GM12878 (cell line): ENCODE data around the gene CABLES1. TPM values are rescaled to one million over a fixed set of nuclear protein-coding genes. Genes with fewer than 3 reads are reported as not detected.
"Not testable (repeated sequence)": the region's sequence is repeated elsewhere in the genome, so short reads cannot be mapped to it uniquely, and the experiment has no call there.

Experiments used
- ATAC-seq: fragments of 200-7000 bp; cut with Tn5 transposase; 3 replicates; pipeline ENCODE4 v1.9.1; 2020; ENCODE audit warnings: mild to moderate bottlenecking, moderate library complexity
- BruUV-seq: library from RNA; stranded (reverse); fragments of 400-500 nt; replicated peaks from 2 replicates; lab custom pipeline; 2021; lab: Mats Ljungman, UMichigan
- CTCF ChIA-PET: fragments of 300-600 bp; sonication (Branson Sonifier 250); formaldehyde crosslinking; extraction: SDS; loops from one replicate; lab custom pipeline; 2021; ENCODE audit warnings: inconsistent platforms; lab: Yijun Ruan, JAX
- POLR2A ChIA-PET: fragments of 350-600 bp; formaldehyde crosslinking; extraction: SDS; loops from one replicate; lab custom pipeline; 2021; ENCODE audit warnings: inconsistent platforms; lab: Charles Lee
- RAD21 ChIA-PET: fragments of 300-600 bp; sonication (Branson Sonifier 250); formaldehyde crosslinking; loops from one replicate; lab custom pipeline; 2023; ENCODE audit warnings: antibody characterized with exemption; ENCODE audit not compliant: unreplicated experiment; lab: Charles Lee
- SMC1A ChIA-PET: fragments of 300-600 bp; sonication (Branson Sonifier 250); formaldehyde crosslinking; loops from one replicate; lab custom pipeline; 2023; ENCODE audit not compliant: unreplicated experiment, uncharacterized antibody; lab: Charles Lee
- DNase-seq: peaks from one replicate; pipeline ENCODE4 v3.0.0-alpha.2; 2011; ENCODE audit warnings: low read depth, low spot score
- FAIRE-seq: peaks from 3 replicates; lab custom pipeline; 2011; peaks lifted over from hg19 to GRCh38; lab: Jason Lieb, UNC
- H2AFZ ChIP-seq: 2 replicates; pipeline ENCODE4 v1.6.0; 2011; ENCODE audit warnings: low read depth, low read length, control low read depth; ENCODE audit not compliant: control insufficient read depth
- H3K27ac ChIP-seq: 2 replicates; pipeline ENCODE4 v1.5.1; 2011; ENCODE audit warnings: control low read depth; ENCODE audit not compliant: control insufficient read depth, insufficient read depth
- H3K27me3 ChIP-seq, 2 experiments: replicated peaks in 1 of 2; 2 replicates each; pipeline versions ENCODE4 v1.6.0 to v1.6.1; 2011; ENCODE audit warnings: low read length in 1 of 2; ENCODE audit not compliant: control insufficient read depth in 2 of 2, insufficient read depth in 2 of 2
- H3K36me3 ChIP-seq, 2 experiments: 2 replicates each; pipeline ENCODE4 v1.5.1; 2011; ENCODE audit warnings: low read length in 1 of 2; ENCODE audit not compliant: control insufficient read depth in 2 of 2, insufficient read depth in 2 of 2
- H3K4me1 ChIP-seq: 2 replicates; pipeline ENCODE4 v1.6.1; 2011; ENCODE audit warnings: mild to moderate bottlenecking, low read length, moderate library complexity, mixed read lengths; ENCODE audit not compliant: control insufficient read depth, insufficient read depth
- H3K4me2 ChIP-seq: 2 replicates; pipeline ENCODE4 v1.6.0; 2011; ENCODE audit warnings: control low read depth; ENCODE audit not compliant: control insufficient read depth, insufficient read depth
- H3K4me3 ChIP-seq: fragments of 200-600 bp; sonication (generic); 2 replicates; pipeline ENCODE4 v1.5.1; 2016
- H3K79me2 ChIP-seq: 2 replicates; pipeline ENCODE4 v1.6.0; 2011; ENCODE audit warnings: low read length; ENCODE audit not compliant: control insufficient read depth, insufficient read depth
- H3K9ac ChIP-seq: 2 replicates; pipeline ENCODE4 v1.8.0; 2011; ENCODE audit warnings: low read length, control low read depth, mixed read lengths; ENCODE audit not compliant: control insufficient read depth, insufficient read depth
- H3K9me3 ChIP-seq: replicated peaks from 3 replicates; pipeline ENCODE4 v1.5.1; 2011; ENCODE audit warnings: mild to moderate bottlenecking, low read length; ENCODE audit not compliant: control insufficient read depth, insufficient read depth
- H4K20me1 ChIP-seq: 2 replicates; pipeline ENCODE4 v1.6.0; 2011; ENCODE audit not compliant: control insufficient read depth, insufficient read depth
- GABPA ChIP-seq: IDR thresholded peaks from 2 replicates; pipeline ENCODE4 v1.6.1; 2014; ENCODE audit warnings: antibody characterized with exemption, low read depth, mild to moderate bottlenecking, inconsistent platforms
- HDGF ChIP-seq: fragments of 450-650 bp; IDR thresholded peaks from 2 replicates; pipeline ENCODE4 v1.6.1; 2016; ENCODE audit warnings: antibody characterized with exemption
- JUNB ChIP-seq: IDR thresholded peaks from 2 replicates; pipeline ENCODE4 v1.6.1; 2016; ENCODE audit warnings: antibody characterized with exemption, mild to moderate bottlenecking
- MYB ChIP-seq: fragments of 150-350 bp; IDR thresholded peaks from 2 replicates; pipeline ENCODE4 v1.6.1; 2014; ENCODE audit warnings: mild to moderate bottlenecking, low read depth, low read length, borderline replicate concordance
- NBN ChIP-seq: fragments of 450-650 bp; IDR thresholded peaks from 2 replicates; pipeline ENCODE4 v1.6.1; 2016
- NR2C1 ChIP-seq: fragments of 450-650 bp; IDR thresholded peaks from 2 replicates; pipeline ENCODE4 v1.6.1; 2017; ENCODE audit warnings: antibody characterized with exemption, mild to moderate bottlenecking, moderate library complexity
- NR2F1 ChIP-seq: fragments of 450-650 bp; conservative IDR thresholded peaks from 2 replicates; pipeline ENCODE4 v1.6.1; 2017; ENCODE audit warnings: mild to moderate bottlenecking
- POLR2AphosphoS5 ChIP-seq: IDR thresholded peaks from 2 replicates; pipeline ENCODE4 v1.6.1; 2011; ENCODE audit warnings: mild to moderate bottlenecking, low read length, inconsistent platforms
- SMC3 ChIP-seq: IDR thresholded peaks from 2 replicates; pipeline ENCODE4 v1.6.1; 2011; ENCODE audit warnings: low read length, improper control_type of control experiment, borderline replicate concordance
- SREBF2 ChIP-seq: IDR thresholded peaks from 2 replicates; pipeline ENCODE4 v1.6.1; 2012; ENCODE audit warnings: mild to moderate bottlenecking, low read length
- WGBS: methylation state at CpG from one replicate; pipeline ENCODE4 v1.1.6; 2016; ENCODE audit warnings: low lambda C conversion rate; ENCODE audit not compliant: insufficient replicate concordance, insufficient coverage; ENCODE audit errors: missing lambda C conversion rate; 5-methylcytosine and 5-hydroxymethylcytosine counted together
- in situ Hi-C: fragments of 300-500 bp; cut with MboI; formaldehyde crosslinking; loops from 9 replicates; pipeline ENCODE4 v1.14.3; 2018; ENCODE audit warnings: mixed read lengths
- intact Hi-C: fragments of 100-400 bp; cut with micrococcal nuclease; formaldehyde crosslinking; loops from one replicate; pipeline ENCODE4 v1.14.2; 2022; ENCODE audit not compliant: unreplicated experiment
- polyA plus RNA-seq, 11 experiments: library from polyadenylated mRNA; depleted of rRNA in 4 of 11; unstranded in 6 of 11; stranded (reverse) in 5 of 11; fragments of >200 nt; fragmentation: Nextera tagmentation in 4 of 11; fragmentation: Illumina TruSeq in 1 of 11; extraction: Ambion mirVana in 4 of 11; extraction: Trizol in 1 of 11; gene quantifications; 1 replicate in 1 of 11; 2 replicates in 10 of 11; pipeline versions ENCODE4 v1.2.1 to v1.2.3, GENCODE V29; 2011 to 2016; ENCODE audit warnings: inconsistent platforms in 2 of 11, missing spikeins in 2 of 11, low read depth in 1 of 11
- total RNA-seq, 4 experiments: library from RNA; depleted of rRNA in 3 of 4; stranded (reverse); fragments of >200 nt in 3 of 4; fragmentation: Illumina TruSeq in 1 of 4; extraction: Trizol in 1 of 4; gene quantifications; 2 replicates each; pipeline versions ENCODE4 v1.2.1 to v1.2.3, GENCODE V29; 2013 to 2021
- TF ChIP-seq, protein P1 (sequence below): fragments of 450-650 bp; IDR thresholded peaks from 2 replicates; pipeline ENCODE4 v1.6.1; 2018; ENCODE audit warnings: mild to moderate bottlenecking, low read depth, moderate library complexity; ENCODE audit not compliant: partially characterized antibody
- TF ChIP-seq, protein P2 (sequence below): IDR thresholded peaks from 2 replicates; pipeline ENCODE4 v1.6.1; 2012; ENCODE audit warnings: low read length, inconsistent platforms
- TF ChIP-seq, protein P3 (sequence below): fragments of 450-650 bp; IDR thresholded peaks from 2 replicates; pipeline ENCODE4 v1.6.1; 2017; ENCODE audit warnings: mild to moderate bottlenecking, moderate library complexity
- TF ChIP-seq, protein P4 (sequence below): fragments of 450-650 bp; IDR thresholded peaks from 2 replicates; pipeline ENCODE4 v1.6.1; 2016; ENCODE audit warnings: mild to moderate bottlenecking

Gene CABLES1
- total and polyA plus RNA-seq, 10 of the 15 experiments (the other 5 are each of a cell fraction or from before 2014, with no cell fraction given), result 2.9 to 27.2 (median 8.2) TPM

DNA sequence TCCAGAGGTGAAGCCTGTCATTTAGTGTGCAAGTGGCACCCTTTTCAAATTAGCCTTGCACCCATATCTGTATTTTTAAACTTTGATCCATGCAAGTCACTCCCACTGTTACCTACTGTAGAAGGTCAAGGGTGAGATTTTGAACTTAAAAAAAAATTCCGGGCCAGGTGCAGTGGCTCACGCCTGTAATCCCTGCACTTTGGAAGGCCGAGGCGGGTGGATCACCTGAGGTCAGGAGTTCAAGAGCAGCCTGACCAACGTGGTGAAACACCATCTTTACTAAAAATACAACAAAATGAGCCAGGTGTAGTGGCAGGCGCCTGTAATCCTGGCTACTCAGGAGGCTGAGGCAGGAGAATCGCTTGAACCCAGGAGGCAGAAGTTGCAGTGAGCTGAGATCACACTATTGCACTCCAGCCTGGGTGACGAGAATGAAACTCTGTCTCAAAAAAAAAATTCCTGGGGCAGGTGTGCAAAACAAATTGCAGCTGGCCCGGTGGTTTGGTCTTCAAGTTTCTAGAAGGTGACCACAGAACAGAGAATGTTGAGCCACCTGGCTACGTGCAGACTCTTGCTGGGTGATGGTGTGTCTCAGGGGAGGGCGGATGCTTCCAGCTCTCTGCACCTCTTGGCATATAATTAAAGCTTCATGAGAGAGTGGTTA is 106.7 kb downstream of the CABLES1 start:
- H3K36me3 ChIP-seq, in situ Hi-C loops, H3K4me3 ChIP-seq, H2AFZ ChIP-seq, H3K9me3 ChIP-seq, H4K20me1 ChIP-seq, H3K79me2 ChIP-seq, H3K27me3 ChIP-seq: not testable (repeated sequence)
- FAIRE-seq (peak; percentile 71), DNase-seq (peak; percentile 91), ATAC-seq (peak; percentile 84)
- Histone ChIP-seq H3K27ac (peak overlapping the region; percentile 73), H3K9ac (peak overlapping the region; percentile 38; the same call in 1 of the 2 replicates), H3K4me1 (peaks cover 50% of the 10 kb centered on the region), H3K4me2 (peak overlapping the region; percentile 55; the same call in 1 of the 2 replicates)
- POLR2A ChIA-PET, result interaction anchor here (0.6 to 4.8 kb wide), 11 partner anchors 10 to 150 kb away, joined by 3 to 58 read pairs (median 8); partner anchors contain the start of gene CABLES1
- RAD21 ChIA-PET, result interaction anchor here (0.5 to 4.5 kb wide), 15 partner anchors 13 to 391 kb away, joined by 3 to 52 read pairs (median 6); partner anchors contain the start of gene CABLES1
- 29% methylated on average over 11 of the region's 11 CpGs for WGBS
- BruUV-seq, result TSS peak; percentile 96
- SMC1A ChIA-PET, result interaction anchor here (0.5 to 3.5 kb wide), 26 partner anchors 10 to 192 kb away, joined by 3 to 21 read pairs (median 4); no protein-coding TSS in a partner anchor
- CTCF ChIA-PET, result interaction anchor here (0.9 to 6.9 kb wide), 13 partner anchors 10 to 169 kb away, joined by 3 to 51 read pairs (median 5); partner anchors contain the start of gene CABLES1
- intact Hi-C loops, result loop anchor here (1.0 kb wide), 3 partner anchors 11 to 114 kb away; no protein-coding TSS in a partner anchor
- peak; percentile 84 for TF ChIP-seq HDGF
- TF ChIP-seq, protein P1, sequence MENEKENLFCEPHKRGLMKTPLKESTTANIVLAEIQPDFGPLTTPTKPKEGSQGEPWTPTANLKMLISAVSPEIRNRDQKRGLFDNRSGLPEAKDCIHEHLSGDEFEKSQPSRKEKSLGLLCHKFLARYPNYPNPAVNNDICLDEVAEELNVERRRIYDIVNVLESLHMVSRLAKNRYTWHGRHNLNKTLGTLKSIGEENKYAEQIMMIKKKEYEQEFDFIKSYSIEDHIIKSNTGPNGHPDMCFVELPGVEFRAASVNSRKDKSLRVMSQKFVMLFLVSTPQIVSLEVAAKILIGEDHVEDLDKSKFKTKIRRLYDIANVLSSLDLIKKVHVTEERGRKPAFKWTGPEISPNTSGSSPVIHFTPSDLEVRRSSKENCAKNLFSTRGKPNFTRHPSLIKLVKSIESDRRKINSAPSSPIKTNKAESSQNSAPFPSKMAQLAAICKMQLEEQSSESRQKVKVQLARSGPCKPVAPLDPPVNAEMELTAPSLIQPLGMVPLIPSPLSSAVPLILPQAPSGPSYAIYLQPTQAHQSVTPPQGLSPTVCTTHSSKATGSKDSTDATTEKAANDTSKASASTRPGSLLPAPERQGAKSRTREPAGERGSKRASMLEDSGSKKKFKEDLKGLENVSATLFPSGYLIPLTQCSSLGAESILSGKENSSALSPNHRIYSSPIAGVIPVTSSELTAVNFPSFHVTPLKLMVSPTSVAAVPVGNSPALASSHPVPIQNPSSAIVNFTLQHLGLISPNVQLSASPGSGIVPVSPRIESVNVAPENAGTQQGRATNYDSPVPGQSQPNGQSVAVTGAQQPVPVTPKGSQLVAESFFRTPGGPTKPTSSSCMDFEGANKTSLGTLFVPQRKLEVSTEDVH, result peak; percentile 71
- TF ChIP-seq, protein P2, sequence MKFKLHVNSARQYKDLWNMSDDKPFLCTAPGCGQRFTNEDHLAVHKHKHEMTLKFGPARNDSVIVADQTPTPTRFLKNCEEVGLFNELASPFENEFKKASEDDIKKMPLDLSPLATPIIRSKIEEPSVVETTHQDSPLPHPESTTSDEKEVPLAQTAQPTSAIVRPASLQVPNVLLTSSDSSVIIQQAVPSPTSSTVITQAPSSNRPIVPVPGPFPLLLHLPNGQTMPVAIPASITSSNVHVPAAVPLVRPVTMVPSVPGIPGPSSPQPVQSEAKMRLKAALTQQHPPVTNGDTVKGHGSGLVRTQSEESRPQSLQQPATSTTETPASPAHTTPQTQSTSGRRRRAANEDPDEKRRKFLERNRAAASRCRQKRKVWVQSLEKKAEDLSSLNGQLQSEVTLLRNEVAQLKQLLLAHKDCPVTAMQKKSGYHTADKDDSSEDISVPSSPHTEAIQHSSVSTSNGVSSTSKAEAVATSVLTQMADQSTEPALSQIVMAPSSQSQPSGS, result peak; percentile 83
- TF ChIP-seq NR2C1, result peak; percentile 49
- peak; percentile 97 for TF ChIP-seq NBN
- peak; percentile 52 for TF ChIP-seq JUNB
- peak; percentile 94 for TF ChIP-seq NR2F1
- TF ChIP-seq, protein P3, sequence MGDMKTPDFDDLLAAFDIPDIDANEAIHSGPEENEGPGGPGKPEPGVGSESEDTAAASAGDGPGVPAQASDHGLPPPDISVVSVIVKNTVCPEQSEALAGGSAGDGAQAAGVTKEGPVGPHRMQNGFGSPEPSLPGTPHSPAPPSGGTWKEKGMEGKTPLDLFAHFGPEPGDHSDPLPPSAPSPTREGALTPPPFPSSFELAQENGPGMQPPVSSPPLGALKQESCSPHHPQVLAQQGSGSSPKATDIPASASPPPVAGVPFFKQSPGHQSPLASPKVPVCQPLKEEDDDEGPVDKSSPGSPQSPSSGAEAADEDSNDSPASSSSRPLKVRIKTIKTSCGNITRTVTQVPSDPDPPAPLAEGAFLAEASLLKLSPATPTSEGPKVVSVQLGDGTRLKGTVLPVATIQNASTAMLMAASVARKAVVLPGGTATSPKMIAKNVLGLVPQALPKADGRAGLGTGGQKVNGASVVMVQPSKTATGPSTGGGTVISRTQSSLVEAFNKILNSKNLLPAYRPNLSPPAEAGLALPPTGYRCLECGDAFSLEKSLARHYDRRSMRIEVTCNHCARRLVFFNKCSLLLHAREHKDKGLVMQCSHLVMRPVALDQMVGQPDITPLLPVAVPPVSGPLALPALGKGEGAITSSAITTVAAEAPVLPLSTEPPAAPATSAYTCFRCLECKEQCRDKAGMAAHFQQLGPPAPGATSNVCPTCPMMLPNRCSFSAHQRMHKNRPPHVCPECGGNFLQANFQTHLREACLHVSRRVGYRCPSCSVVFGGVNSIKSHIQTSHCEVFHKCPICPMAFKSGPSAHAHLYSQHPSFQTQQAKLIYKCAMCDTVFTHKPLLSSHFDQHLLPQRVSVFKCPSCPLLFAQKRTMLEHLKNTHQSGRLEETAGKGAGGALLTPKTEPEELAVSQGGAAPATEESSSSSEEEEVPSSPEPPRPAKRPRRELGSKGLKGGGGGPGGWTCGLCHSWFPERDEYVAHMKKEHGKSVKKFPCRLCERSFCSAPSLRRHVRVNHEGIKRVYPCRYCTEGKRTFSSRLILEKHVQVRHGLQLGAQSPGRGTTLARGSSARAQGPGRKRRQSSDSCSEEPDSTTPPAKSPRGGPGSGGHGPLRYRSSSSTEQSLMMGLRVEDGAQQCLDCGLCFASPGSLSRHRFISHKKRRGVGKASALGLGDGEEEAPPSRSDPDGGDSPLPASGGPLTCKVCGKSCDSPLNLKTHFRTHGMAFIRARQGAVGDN, result peak; percentile 97
- TF ChIP-seq MYB, result 0 out of 2 replicates have a peak, but pooled peaks have one; percentile 74
- peak; percentile 53; the same call in 1 of the 2 replicates for TF ChIP-seq POLR2AphosphoS5
- peak; percentile 14; the same call in 1 of the 2 replicates for TF ChIP-seq SMC3
- TF ChIP-seq, protein P4, sequence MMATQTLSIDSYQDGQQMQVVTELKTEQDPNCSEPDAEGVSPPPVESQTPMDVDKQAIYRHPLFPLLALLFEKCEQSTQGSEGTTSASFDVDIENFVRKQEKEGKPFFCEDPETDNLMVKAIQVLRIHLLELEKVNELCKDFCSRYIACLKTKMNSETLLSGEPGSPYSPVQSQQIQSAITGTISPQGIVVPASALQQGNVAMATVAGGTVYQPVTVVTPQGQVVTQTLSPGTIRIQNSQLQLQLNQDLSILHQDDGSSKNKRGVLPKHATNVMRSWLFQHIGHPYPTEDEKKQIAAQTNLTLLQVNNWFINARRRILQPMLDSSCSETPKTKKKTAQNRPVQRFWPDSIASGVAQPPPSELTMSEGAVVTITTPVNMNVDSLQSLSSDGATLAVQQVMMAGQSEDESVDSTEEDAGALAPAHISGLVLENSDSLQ, result peak; percentile 8; the same call in 1 of the 2 replicates
- TF ChIP-seq GABPA, result peak; percentile 41; the same call in 1 of the 2 replicates
- TF ChIP-seq SREBF2, result peak; percentile 22; the same call in 1 of the 2 replicates
